ENCODE measurements around the gene ANG. TPM values are rescaled to one million over a fixed set of nuclear protein-coding genes. Genes with fewer than 3 reads are reported as not detected.

Gene ANG
- total RNA-seq, 1 donor from 2014 or later, result 4.2 TPM

Other genes with a start within 250 kb of the ANG start
- gene OSGEP, start 234.0 kb upstream of the ANG start, total RNA-seq, result 26.7 TPM
- gene APEX1, start 233.5 kb upstream of the ANG start, total RNA-seq, result 21.5 TPM
- gene PIP4P1, start 227.3 kb upstream of the ANG start, total RNA-seq, result 30.7 TPM
- gene PNP, start 219.4 kb upstream of the ANG start, total RNA-seq, result 62.7 TPM
- not detected for gene RNASE10, start 183.2 kb upstream of the ANG start, total RNA-seq
- not detected for gene RNASE9, start 127.7 kb upstream of the ANG start, total RNA-seq
- gene RNASE11, start 100.8 kb upstream of the ANG start, total RNA-seq, result not detected
- gene RNASE12, start 97.4 kb upstream of the ANG start, total RNA-seq, result not detected
- gene OR6S1, start 47.1 kb upstream of the ANG start, total RNA-seq, result not detected
- gene RNASE4, start 4.2 kb upstream of the ANG start, total RNA-seq, result 23.2 TPM
- gene EDDM3A, start 57.1 kb downstream of the ANG start, total RNA-seq, result not detected
- gene EDDM3B, start 79.6 kb downstream of the ANG start, total RNA-seq, result not detected
- 0.96 TPM for gene RNASE6, start 92.5 kb downstream of the ANG start, total RNA-seq
- gene RNASE1, start 114.1 kb downstream of the ANG start, total RNA-seq, result 515 TPM
- gene RNASE3, start 202.6 kb downstream of the ANG start, total RNA-seq, result not detected